Activated T-helper 1 cell treated with anti-CD3 and anti-CD28 coated beads, Interleukin-12 subunit alpha, Interleukin-12 subunit beta, Interleukin-2, Interleukin-4 antibody, amounts not matched to agents 30 ng/mL and 10 ng/mL and 1 ng/mL, durations not matched to agents 14 hours and 24 hours and 36 hours (primary cell): ENCODE data around the gene PMP22. TPM values are rescaled to one million over a fixed set of nuclear protein-coding genes. Genes with fewer than 3 reads are reported as not detected.

Experiments used
- DNase-seq: peaks from one replicate; pipeline ENCODE4 v3.0.0; 2021; ENCODE audit warnings: low spot score
- H3K27ac Mint-ChIP-seq: one replicate; pipeline ENCODE4 v1.8.0; 2021; ENCODE audit warnings: mild to moderate bottlenecking, mixed read lengths
- H3K27me3 Mint-ChIP-seq: one replicate; pipeline ENCODE4 v1.8.0; 2022; ENCODE audit warnings: mild to moderate bottlenecking, moderate library complexity, mixed read lengths; ENCODE audit not compliant: insufficient read depth
- H3K36me3 Mint-ChIP-seq: one replicate; pipeline ENCODE4 v1.8.0; 2021; ENCODE audit warnings: low read depth, mixed read lengths
- H3K4me1 Mint-ChIP-seq: one replicate; pipeline ENCODE4 v1.8.0; 2021; ENCODE audit warnings: low read depth, mixed read lengths
- H3K4me3 Mint-ChIP-seq: one replicate; pipeline ENCODE4 v1.8.0; 2021; ENCODE audit warnings: mild to moderate bottlenecking, moderate library complexity, mixed read lengths
- H3K9me3 Mint-ChIP-seq: one replicate; pipeline ENCODE4 v1.8.0; 2021; ENCODE audit warnings: mixed read lengths
- intact Hi-C: fragments of 100-400 bp; cut with micrococcal nuclease; formaldehyde crosslinking; loops from one replicate; pipeline ENCODE4 v1.15.1; 2024
- total RNA-seq: library from RNA; stranded (reverse); gene quantifications from 2 replicates; pipeline ENCODE4 v1.2.3, GENCODE V29; 2022

PMP22 gene
- total RNA-seq, 1 donor from 2014 or later = 0.54 TPM

DNA sequence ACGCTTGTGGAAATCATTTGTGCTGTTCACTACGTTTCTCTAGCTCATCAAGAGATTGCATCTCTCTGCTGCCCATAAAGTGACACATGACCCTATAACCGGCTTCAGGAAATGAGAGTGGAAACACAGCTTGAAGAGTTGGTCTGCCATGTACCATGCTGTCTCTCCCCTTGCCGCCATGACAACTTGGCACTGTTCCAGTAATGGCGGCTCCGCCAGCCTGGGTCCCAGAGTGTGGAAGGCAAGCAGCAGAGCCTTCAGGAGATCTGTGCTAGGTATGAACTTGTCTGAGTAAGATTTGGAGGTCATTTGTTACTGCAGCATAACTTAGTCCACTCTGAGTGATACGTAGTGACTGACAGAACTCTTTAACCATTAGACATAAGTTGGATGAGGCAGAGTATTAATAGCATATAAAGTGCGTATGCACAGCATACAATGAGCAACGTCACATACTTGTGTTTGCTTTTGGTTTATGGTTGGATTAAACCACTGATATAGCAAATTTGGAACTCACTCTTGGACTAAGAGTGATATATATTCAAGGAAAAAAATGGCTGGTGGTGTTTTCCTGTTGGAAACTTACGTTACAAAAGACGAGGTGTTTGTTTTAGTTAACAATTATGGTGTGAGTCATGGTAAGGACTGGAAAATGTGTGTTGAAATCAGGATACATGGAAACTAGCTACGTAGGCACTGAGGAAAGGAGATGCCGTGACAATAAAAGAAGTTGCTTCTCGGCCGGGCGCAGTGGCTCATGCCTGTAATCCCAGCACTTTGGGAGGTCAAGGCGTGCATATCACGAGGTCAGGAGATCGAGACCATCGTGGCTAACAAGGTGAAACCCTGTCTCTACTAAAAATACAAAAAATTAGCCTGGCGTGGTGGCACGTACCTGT lies 24.4 kb upstream of the PMP22 start:
- H3K27ac Mint-ChIP-seq = no peak overlapping the region
- H3K4me3 Mint-ChIP-seq = no peak overlapping the region
- DNase-seq = no peak
- peaks cover 4% of the 10 kb centered on the region for H3K27me3 Mint-ChIP-seq
- intact Hi-C loops = loop anchor here (10.0 kb wide), 1 partner anchor 55 kb away; the partner anchor contains the start of gene TEKT3
- no peaks in the 10 kb centered on the region for H3K4me1 Mint-ChIP-seq
- no peaks in the 10 kb centered on the region for H3K36me3 Mint-ChIP-seq
- H3K9me3 Mint-ChIP-seq = no peaks in the 10 kb centered on the region

- intact Hi-C loops = loop anchor here (10.0 kb wide), 1 partner anchor 56 kb away; the partner anchor contains the start of gene TEKT3
- no peaks in the 10 kb centered on the region for H3K9me3 Mint-ChIP-seq
- H3K4me1 Mint-ChIP-seq = no peaks in the 10 kb centered on the region
- no peak overlapping the region for H3K27ac Mint-ChIP-seq
- DNase-seq = no peak
- no peak overlapping the region for H3K4me3 Mint-ChIP-seq
- peaks cover 4% of the 10 kb centered on the region for H3K27me3 Mint-ChIP-seq
- H3K36me3 Mint-ChIP-seq = no peaks in the 10 kb centered on the region
These were observed 23.7 kb upstream of the PMP22 start for GRCh38 chr17:15288859-15289258.

DNA sequence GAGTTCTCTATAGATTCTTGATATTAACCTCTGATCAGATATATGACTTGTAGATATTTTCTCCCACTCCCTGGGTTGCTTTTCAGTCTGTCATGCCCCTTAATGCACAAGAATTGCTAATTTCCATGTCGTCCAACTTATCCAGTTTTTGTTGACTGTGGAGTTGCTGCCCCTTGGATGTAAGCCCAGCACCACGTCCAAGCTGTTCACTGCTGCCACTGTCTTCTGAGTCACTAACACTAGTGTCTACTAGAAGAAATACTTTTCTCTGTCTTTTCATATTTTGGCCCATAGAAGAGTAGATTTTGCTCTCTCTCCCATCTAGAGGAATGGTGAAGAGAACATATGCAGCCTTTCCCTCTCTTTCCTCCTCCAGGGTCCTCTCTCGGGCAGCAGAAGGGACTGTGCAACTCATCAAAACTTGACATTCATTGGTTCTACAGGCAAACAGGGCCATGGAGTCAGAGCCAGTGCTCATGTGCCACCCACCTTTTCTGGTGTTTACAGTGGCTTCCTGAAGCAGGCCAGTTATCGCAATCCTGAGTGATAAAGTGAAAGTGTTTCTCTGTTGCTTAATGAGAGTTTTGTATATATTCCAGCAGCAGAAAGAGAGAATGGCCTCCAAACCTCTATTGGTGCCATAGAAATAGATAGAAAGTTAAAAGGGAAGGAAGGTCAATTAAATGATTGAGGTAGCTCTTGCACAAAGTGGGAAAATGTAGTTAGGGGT lies 22.6 kb upstream of the PMP22 start:
- DNase-seq = no peak
- no peaks in the 10 kb centered on the region for H3K36me3 Mint-ChIP-seq
- no peaks in the 10 kb centered on the region for H3K4me1 Mint-ChIP-seq
- H3K9me3 Mint-ChIP-seq = no peaks in the 10 kb centered on the region
- H3K27ac Mint-ChIP-seq = no peak overlapping the region
- H3K4me3 Mint-ChIP-seq = no peak overlapping the region
- intact Hi-C loops = loop anchor here (10.0 kb wide), 1 partner anchor 57 kb away; the partner anchor contains the start of gene TEKT3
- peaks cover 7% of the 10 kb centered on the region for H3K27me3 Mint-ChIP-seq

DNA sequence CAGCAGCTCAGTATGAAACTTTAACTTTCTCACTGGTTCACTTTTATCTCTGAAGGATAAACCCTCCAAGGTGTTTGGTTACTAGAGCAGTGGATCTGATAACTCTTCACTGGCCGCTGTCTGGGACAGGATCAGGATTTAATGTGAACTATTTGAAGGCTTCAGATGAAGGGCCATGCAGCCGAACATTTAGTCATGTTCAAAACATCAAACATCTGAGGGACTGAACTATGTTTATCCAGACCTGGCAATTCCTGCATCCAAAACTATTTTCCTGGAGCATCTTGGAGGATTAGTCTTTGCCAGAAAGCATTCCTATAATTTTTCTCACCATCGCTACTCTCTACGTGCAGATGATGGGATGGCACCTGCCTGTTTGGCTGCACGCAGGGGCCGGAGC lies 20.3 kb upstream of the PMP22 start:
- DNase-seq = no peak

DNA sequence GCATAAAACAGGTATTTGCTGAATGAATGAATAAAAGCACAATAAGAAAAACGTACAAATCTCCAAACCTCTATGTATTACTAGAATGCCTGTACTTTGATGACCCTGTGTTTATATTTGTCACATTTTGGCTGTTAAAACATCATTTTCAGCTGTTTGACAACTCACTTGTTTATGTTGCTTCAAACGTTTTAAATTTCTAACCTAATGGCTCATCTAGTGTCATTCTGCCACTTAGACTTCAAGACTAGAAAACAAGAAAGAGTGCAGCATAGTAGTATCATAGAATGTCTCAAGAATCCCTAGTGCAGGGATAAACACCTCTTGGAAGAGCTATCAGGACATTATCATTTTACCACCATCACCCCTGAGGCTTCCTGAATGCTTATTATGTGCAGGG lies 19.4 kb upstream of the PMP22 start:
- H3K4me1 Mint-ChIP-seq = no peaks in the 10 kb centered on the region
- DNase-seq = no peak
- H3K4me3 Mint-ChIP-seq = no peak overlapping the region
- no peaks in the 10 kb centered on the region for H3K9me3 Mint-ChIP-seq
- peaks cover 11% of the 10 kb centered on the region for H3K27me3 Mint-ChIP-seq
- no peak overlapping the region for H3K27ac Mint-ChIP-seq
- intact Hi-C loops = loop anchor here (10.0 kb wide), 1 partner anchor 60 kb away; the partner anchor contains the start of gene TEKT3
- H3K36me3 Mint-ChIP-seq = no peaks in the 10 kb centered on the region

More for the DNA sequence above, 20.3 kb upstream of the PMP22 start:
- no peaks in the 10 kb centered on the region for H3K9me3 Mint-ChIP-seq
- intact Hi-C loops = loop anchor here (10.0 kb wide), 1 partner anchor 59 kb away; the partner anchor contains the start of gene TEKT3
- H3K4me1 Mint-ChIP-seq = no peaks in the 10 kb centered on the region
- no peaks in the 10 kb centered on the region for H3K36me3 Mint-ChIP-seq
- H3K27ac Mint-ChIP-seq = no peak overlapping the region
- H3K4me3 Mint-ChIP-seq = no peak overlapping the region
- H3K27me3 Mint-ChIP-seq = peaks cover 11% of the 10 kb centered on the region

- Mint-ChIP-seq H3K4me3 (no peak overlapping the region), H3K9me3 (no peaks in the 10 kb centered on the region), H3K27me3 (peaks cover 11% of the 10 kb centered on the region), H3K36me3 (no peaks in the 10 kb centered on the region), H3K4me1 (no peaks in the 10 kb centered on the region), H3K27ac (no peak overlapping the region)
- intact Hi-C loops = loop anchor here (10.0 kb wide), 1 partner anchor 61 kb away; the partner anchor contains the start of gene TEKT3
- DNase-seq = no peak
These were observed 19.0 kb upstream of the PMP22 start for GRCh38 chr17:15284107-15284506.

GRCh38 chr17:15281909-15282308 lies 16.8 kb upstream of the PMP22 start:
- no peak for DNase-seq
- no peaks in the 10 kb centered on the region for H3K9me3 Mint-ChIP-seq
- H3K36me3 Mint-ChIP-seq = no peaks in the 10 kb centered on the region
- intact Hi-C loops = loop anchor here (10.0 kb wide), 1 partner anchor 63 kb away; the partner anchor contains the start of gene TEKT3
- peak overlapping the region; percentile 26 for H3K27ac Mint-ChIP-seq
- no peak overlapping the region for H3K4me3 Mint-ChIP-seq
- H3K4me1 Mint-ChIP-seq = no peaks in the 10 kb centered on the region
- H3K27me3 Mint-ChIP-seq = peaks cover 13% of the 10 kb centered on the region

GRCh38 chr17:15278924-15279477 lies 13.9 kb upstream of the PMP22 start:
- Mint-ChIP-seq H3K9me3 (peaks cover 8% of the 10 kb centered on the region), H3K27ac (no peak overlapping the region), H3K27me3 (peaks cover 15% of the 10 kb centered on the region), H3K4me3 (no peak overlapping the region), H3K4me1 (no peaks in the 10 kb centered on the region), H3K36me3 (no peaks in the 10 kb centered on the region)
- DNase-seq = no peak
- intact Hi-C loops = no loop called here

- H3K36me3 Mint-ChIP-seq = no peaks in the 10 kb centered on the region
- no peak for DNase-seq
- no peak overlapping the region for H3K27ac Mint-ChIP-seq
- H3K4me1 Mint-ChIP-seq = no peaks in the 10 kb centered on the region
- H3K27me3 Mint-ChIP-seq = peaks cover 15% of the 10 kb centered on the region
- H3K9me3 Mint-ChIP-seq = peaks cover 8% of the 10 kb centered on the region
- intact Hi-C loops = no loop called here
- H3K4me3 Mint-ChIP-seq = no peak overlapping the region
These were observed 13.3 kb upstream of the PMP22 start for GRCh38 chr17:15278380-15278779.

GRCh38 chr17:15274017-15274416 lies 8.9 kb upstream of the PMP22 start:
- Mint-ChIP-seq H3K9me3 (peaks cover 8% of the 10 kb centered on the region), H3K27ac (no peak overlapping the region), H3K4me3 (no peak overlapping the region), H3K27me3 (peaks cover 16% of the 10 kb centered on the region), H3K36me3 (no peaks in the 10 kb centered on the region), H3K4me1 (peaks cover 8% of the 10 kb centered on the region)
- intact Hi-C loops = no loop called here
- DNase-seq = no peak

DNA sequence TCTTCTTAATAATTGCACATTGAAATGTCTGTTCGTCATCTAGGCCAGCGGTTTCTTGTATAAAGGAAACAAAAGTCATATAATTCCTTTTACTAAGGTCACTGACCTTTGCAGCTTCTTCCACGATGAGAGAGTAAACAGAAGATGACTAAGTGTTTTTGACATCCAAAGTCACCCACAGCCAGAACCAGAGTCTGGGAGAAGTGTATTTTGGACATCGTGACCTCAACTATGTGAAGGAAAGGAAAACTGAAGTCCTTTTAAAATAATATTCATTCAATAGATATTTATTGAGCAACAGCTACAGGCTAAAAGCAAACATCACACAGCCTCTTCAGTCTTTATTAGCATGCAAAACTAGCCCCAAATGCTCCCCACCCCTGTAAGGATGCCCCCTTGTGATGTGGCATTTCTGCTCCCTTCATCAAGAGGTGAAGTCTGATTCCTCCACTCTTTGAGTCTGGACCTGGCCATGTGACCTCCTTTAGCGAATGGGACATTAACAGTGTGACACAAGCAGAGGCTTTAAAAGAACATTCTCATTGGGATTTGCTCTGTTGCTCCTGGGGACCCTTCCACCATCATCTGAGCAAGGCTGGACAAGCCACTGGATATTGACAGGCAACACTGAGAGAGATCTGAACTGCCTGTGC lies 8.1 kb upstream of the PMP22 start:
- H3K36me3 Mint-ChIP-seq = no peaks in the 10 kb centered on the region
- H3K4me3 Mint-ChIP-seq = no peak overlapping the region
- peaks cover 19% of the 10 kb centered on the region for H3K27me3 Mint-ChIP-seq
- H3K4me1 Mint-ChIP-seq = peaks cover 8% of the 10 kb centered on the region
- intact Hi-C loops = no loop called here
- DNase-seq = no peak
- H3K9me3 Mint-ChIP-seq = peaks cover 8% of the 10 kb centered on the region
- no peak overlapping the region for H3K27ac Mint-ChIP-seq

- H3K4me1 Mint-ChIP-seq = peaks cover 8% of the 10 kb centered on the region
- intact Hi-C loops = no loop called here
- no peak overlapping the region for H3K27ac Mint-ChIP-seq
- no peak for DNase-seq
- no peaks in the 10 kb centered on the region for H3K36me3 Mint-ChIP-seq
- peaks cover 26% of the 10 kb centered on the region for H3K27me3 Mint-ChIP-seq
- peaks cover 8% of the 10 kb centered on the region for H3K9me3 Mint-ChIP-seq
- no peak overlapping the region for H3K4me3 Mint-ChIP-seq
These were observed 6.6 kb upstream of the PMP22 start for GRCh38 chr17:15271741-15272140.
